ENCODE data around the gene TCOF1.

DNA sequence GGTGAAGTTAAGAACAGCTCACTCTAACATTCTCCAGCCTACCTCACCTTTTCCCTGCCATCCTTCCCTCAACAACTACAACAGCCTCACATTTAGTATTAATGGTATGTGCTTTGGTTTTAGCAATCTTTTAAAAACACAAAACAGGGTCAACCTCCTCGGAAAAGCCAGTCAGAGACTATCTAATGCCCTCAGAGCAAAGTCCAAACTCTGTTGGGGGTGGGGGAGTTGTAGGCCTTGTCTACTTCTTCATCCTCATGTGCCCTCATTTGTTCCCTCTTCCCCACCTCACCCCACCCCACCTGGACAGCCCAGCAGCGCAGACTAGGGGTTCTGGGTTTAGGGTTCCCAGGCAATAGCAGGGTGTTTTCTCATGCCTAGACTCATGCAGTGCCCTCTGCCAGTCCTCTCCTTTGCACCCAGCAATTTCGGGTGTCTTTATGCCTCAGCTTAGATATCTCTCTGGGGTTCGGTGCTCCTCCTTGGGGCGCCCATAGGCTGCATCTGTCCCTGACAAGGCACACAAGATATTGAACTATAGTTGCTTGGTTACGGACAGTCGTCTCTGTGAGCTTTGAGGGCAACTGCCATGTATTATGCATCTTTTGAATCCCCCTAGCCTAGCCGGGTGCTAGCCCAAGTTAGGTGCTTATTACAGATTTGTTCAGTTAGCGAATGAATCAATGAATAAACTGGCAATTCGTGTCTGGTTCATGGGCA is 762 bp upstream of the TCOF1 start:
- TF ChIP-seq ARNTL (CRISPR knock-in tag; IDR thresholded peaks at IDR 0.05; ENCODE audit: borderline replicate concordance, low read depth) = no peak
- TF ChIP-seq TSHZ2 (CRISPR knock-in tag; IDR thresholded peaks at IDR 0.05) = no peak
